Activated T-cell treated with anti-CD3 and anti-CD28 coated beads, Interleukin-2, amount 50 U/mL, for 4 hours (primary cell): Measurements from ENCODE around the gene DGKD. TPM values are rescaled to one million over a fixed set of nuclear protein-coding genes. Genes with fewer than 3 reads are reported as not detected.
"Not testable (repeated sequence)": the region's sequence is repeated elsewhere in the genome, so short reads cannot be mapped to it uniquely, and the experiment has no call there.

Experiments
- ATAC-seq, 2 donors: fragments of 200-7000 bp; cut with Tn5 transposase; one replicate each; pipeline ENCODE4 v1.10.0; 2021
- DNase-seq: peaks from one replicate; pipeline ENCODE4 v3.0.0-alpha.2; 2020
- H3K27me3 Mint-ChIP-seq: one replicate; pipeline ENCODE4 v1.8.0; 2021; ENCODE audit warnings: low read depth, mixed read lengths
- H3K36me3 Mint-ChIP-seq: one replicate; pipeline ENCODE4 v1.8.0; 2022; ENCODE audit warnings: mixed read lengths; ENCODE audit not compliant: insufficient read depth
- H3K4me1 Mint-ChIP-seq: one replicate; pipeline ENCODE4 v1.8.0; 2021; ENCODE audit warnings: low read depth, mixed read lengths
- H3K4me3 Mint-ChIP-seq: one replicate; pipeline ENCODE4 v1.8.0; 2021; ENCODE audit warnings: mild to moderate bottlenecking, moderate library complexity, mixed read lengths
- H3K9me3 Mint-ChIP-seq: one replicate; pipeline ENCODE4 v1.8.0; 2021; ENCODE audit warnings: mixed read lengths
- total RNA-seq, 3 donors: library from RNA; stranded (reverse); gene quantifications; one replicate each; pipeline ENCODE4 v1.2.1, GENCODE V29; 2021

The DGKD gene
- total RNA-seq, 3 donors from 2014 or later, result 38.8 to 44.9 (median 39.3) TPM

DNA sequence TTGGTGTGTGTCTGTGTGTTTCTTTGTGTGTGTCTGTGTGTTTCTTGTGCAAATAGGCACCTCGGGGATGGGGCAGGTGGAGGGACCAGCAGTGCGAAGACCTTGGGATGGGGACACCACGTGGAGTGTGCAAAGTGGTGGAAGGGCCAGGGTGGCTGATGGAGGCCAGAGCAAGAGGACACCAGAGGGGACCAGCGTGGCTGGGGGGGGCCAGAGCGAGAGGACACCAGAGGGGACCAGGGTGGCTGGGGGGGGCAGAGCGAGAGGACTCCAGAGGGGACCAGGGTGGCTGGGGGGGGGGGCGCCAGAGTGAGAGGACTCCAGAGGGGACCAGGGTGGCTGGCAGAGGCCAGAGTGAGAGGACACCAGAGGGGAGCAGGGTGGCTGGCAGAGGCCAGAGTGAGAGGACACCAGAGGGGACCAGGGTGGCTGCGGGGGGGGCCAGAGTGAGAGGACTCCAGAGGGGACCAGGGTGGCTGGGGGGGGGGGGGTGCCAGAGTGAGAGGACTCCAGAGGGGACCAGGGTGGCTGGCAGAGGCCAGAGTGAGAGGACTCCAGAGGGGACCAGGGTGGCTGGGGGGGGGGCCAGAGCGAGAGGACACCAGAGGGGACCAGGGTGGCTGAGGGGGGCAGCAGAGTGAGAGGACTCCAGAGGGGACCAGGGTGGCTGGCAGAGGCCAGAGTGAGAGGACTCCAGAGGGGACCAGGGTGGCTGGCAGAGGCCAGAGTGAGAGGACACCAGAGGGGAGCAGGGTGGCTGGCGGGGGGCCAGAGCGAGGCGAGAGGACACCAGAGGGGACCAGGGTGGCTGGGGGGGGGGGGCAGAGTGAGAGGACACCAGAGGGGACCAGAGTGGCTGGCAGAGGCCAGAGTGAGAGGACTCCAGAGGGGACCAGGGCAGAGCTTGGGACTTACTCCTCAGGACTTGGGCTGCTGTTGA, 42.7 kb downstream of the DGKD start:
- not testable (repeated sequence) for ATAC-seq, H3K4me3 Mint-ChIP-seq, H3K27me3 Mint-ChIP-seq, H3K9me3 Mint-ChIP-seq, DNase-seq
- peaks cover 16% of the 10 kb centered on the region for H3K36me3 Mint-ChIP-seq
- H3K4me1 Mint-ChIP-seq, result peaks cover 45% of the 10 kb centered on the region

DNA sequence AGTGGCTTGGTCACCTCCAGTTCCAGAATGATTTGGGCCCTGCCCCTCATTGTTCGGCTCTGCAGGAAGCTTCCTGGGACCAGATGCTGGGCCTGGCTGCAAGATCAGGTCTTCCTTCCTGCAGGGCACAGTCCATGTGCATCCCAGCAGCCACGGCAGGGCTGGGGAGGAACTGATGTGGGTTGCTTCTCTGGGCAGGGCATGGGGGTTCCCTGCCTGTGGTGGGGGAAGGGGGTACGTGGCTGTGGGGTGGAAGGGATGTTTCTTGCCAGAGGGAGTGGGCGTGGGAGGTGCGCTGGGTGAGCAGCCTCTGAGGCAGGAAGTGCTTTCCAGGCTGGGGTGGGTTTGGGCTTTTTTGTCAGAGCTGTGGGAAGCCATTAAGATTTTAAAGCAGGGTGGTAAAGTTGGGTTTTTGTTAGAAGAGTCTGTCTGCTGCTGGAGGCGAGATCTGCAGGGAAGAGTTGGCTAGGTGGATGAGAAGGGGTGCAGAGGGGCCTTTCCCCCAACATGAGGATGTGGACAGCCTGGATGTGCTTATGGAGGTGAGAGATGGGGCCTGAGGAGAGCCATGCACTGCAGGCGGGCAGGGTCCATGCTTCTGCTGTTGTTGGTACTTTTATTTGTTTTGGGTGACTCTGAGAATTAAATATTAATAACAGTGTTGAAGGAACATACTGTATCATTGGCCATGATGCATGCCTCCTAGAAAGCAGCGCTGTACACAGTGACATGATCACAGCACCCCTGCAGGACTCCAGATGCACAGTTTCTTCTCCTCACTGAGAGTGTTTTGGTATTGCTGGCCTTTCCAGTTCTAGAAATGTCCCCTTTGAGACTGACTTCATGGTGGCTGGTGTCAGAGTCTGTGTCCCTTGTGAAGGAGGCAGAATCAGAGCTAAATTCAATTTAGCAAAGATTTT, 45.3 kb downstream of the DGKD start:
- Mint-ChIP-seq H3K36me3 (peaks cover 16% of the 10 kb centered on the region), H3K4me3 (peak overlapping the region; percentile 2), H3K4me1 (peaks cover 60% of the 10 kb centered on the region), H3K27me3 (no peaks in the 10 kb centered on the region), H3K9me3 (no peaks in the 10 kb centered on the region)
- DNase-seq, result no peak
- peak; percentile 59 to 63 for ATAC-seq

- Mint-ChIP-seq H3K36me3 (peaks cover 12% of the 10 kb centered on the region), H3K9me3 (no peaks in the 10 kb centered on the region), H3K4me3 (peak overlapping the region; percentile 11), H3K4me1 (peaks cover 58% of the 10 kb centered on the region), H3K27me3 (no peaks in the 10 kb centered on the region)
- no peak for DNase-seq
- ATAC-seq, result peak in 1 of 2 donors; percentile 6
Observed at GRCh38 chr2:233400341-233400740, 46.0 kb downstream of the DGKD start.

DNA sequence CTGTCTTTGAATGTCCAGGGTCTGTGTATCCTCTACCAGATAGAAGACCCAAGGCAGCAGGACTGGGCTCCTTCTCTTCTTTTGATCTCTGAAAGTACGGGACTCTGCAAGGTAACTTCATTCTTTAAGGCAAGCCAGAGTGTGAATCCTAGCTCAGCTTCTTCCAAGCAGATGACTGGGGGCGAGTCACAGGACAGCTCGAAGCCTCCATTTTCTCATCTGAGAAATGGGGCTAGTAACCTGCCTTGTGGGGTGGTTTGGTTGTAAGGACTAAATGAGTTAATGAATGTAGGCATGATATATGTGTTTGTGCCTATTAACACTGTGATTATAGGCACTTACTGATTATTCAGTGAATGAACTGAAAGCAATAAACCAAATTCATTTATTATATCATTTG, 46.7 kb downstream of the DGKD start:
- Mint-ChIP-seq H3K27me3 (no peaks in the 10 kb centered on the region), H3K4me1 (peaks cover 53% of the 10 kb centered on the region), H3K4me3 (no peak overlapping the region), H3K36me3 (peaks cover 9% of the 10 kb centered on the region), H3K9me3 (no peaks in the 10 kb centered on the region)
- ATAC-seq, result no peak
- no peak for DNase-seq

- no peaks in the 10 kb centered on the region for H3K27me3 Mint-ChIP-seq
- no peaks in the 10 kb centered on the region for H3K9me3 Mint-ChIP-seq
- H3K4me1 Mint-ChIP-seq, result peaks cover 57% of the 10 kb centered on the region
- DNase-seq, result no peak
- peak in 1 of 2 donors; percentile 10 for ATAC-seq
- H3K4me3 Mint-ChIP-seq, result no peak overlapping the region
- H3K36me3 Mint-ChIP-seq, result peaks cover 2% of the 10 kb centered on the region
Observed at GRCh38 chr2:233402346-233402745, 48.1 kb downstream of the DGKD start.

- DNase-seq (no peak), ATAC-seq (no peak)
- H3K4me1 Mint-ChIP-seq, result peaks cover 56% of the 10 kb centered on the region
- no peak overlapping the region for H3K4me3 Mint-ChIP-seq
- H3K27me3 Mint-ChIP-seq, result no peaks in the 10 kb centered on the region
- H3K9me3 Mint-ChIP-seq, result no peaks in the 10 kb centered on the region
- peaks cover 2% of the 10 kb centered on the region for H3K36me3 Mint-ChIP-seq
Observed at GRCh38 chr2:233402789-233403188, 48.5 kb downstream of the DGKD start.

GRCh38 chr2:233404222-233404621, 49.9 kb downstream of the DGKD start:
- no peaks in the 10 kb centered on the region for H3K9me3 Mint-ChIP-seq
- peaks cover 5% of the 10 kb centered on the region for H3K36me3 Mint-ChIP-seq
- no peaks in the 10 kb centered on the region for H3K27me3 Mint-ChIP-seq
- H3K4me3 Mint-ChIP-seq, result no peak overlapping the region
- peaks cover 61% of the 10 kb centered on the region for H3K4me1 Mint-ChIP-seq
- DNase-seq (peak; percentile 64), ATAC-seq (peak; percentile 47 to 66)

DNA sequence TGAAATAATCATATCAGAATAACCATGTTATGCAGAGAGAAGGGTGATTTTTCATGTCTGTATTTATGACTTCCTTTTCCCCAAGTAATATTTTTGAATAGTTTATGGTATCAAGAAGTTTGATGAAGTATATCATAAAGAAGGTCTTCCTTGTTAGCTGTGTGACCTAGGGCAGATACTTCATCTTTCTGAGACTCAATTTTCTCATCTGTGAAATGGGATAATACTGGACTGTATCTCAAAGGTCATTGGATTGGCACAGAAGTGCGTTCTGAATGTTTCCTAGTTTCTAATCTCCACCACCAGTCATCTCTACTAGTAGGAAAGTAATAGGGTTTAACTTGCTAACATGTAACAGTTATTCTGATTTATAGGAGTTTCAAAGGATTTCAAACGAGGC, 52.6 kb downstream of the DGKD start:
- no peak overlapping the region for H3K4me3 Mint-ChIP-seq
- no peak for DNase-seq
- no peaks in the 10 kb centered on the region for H3K27me3 Mint-ChIP-seq
- peaks cover 6% of the 10 kb centered on the region for H3K9me3 Mint-ChIP-seq
- peaks cover 14% of the 10 kb centered on the region for H3K36me3 Mint-ChIP-seq
- ATAC-seq, result no peak
- peaks cover 69% of the 10 kb centered on the region for H3K4me1 Mint-ChIP-seq

- no peak for DNase-seq
- peaks cover 70% of the 10 kb centered on the region for H3K4me1 Mint-ChIP-seq
- no peak for ATAC-seq
- no peaks in the 10 kb centered on the region for H3K27me3 Mint-ChIP-seq
- H3K4me3 Mint-ChIP-seq, result no peak overlapping the region
- peaks cover 16% of the 10 kb centered on the region for H3K36me3 Mint-ChIP-seq
- peaks cover 10% of the 10 kb centered on the region for H3K9me3 Mint-ChIP-seq
Observed at GRCh38 chr2:233407771-233408181, 53.5 kb downstream of the DGKD start.

DNA sequence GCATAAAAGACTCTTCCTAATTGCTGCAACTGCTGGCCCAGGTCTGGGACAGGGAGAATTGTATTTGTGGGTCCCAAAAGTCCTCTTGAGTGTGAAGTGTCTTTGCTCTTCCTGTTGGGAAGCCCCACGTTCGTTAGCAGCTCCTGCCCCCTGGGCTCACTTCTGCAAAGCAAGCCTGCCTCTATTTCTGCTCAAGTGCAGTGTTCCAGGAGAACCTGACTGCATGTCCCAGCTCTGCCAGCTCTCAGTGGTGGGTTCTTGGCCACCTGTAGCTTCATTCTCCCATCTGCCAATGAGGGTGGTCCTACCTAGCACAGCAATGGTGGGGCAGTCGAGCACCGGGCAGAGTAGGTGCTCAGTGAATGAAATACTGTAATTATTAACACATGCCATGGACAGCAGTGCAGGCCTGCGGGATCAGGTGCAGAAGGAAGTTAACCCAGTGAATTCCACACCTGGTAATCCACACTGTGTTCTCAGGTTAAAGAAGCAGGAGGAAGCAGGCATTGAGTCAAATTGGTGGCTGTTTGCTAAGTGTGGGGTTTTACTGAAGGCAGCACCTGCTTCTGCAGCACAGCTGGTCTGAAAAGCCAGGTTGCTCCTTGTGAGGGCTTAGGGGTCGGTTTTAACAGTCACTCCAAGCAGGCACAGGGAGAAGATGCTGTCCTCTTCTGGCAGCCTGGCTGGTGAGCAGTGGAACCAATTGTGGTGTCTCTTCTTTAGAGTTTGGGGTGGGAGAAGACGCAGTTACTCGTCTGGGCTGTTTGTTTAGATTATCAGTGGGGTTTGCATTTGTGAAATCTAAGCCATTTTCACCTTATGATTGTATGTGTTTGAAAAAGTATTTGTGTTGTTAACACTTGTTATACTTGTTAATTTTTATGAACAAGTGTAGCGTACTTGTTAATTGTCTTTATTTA, 54.3 kb downstream of the DGKD start:
- no peaks in the 10 kb centered on the region for H3K27me3 Mint-ChIP-seq
- ATAC-seq (peak in 1 of 2 donors; percentile 23), DNase-seq (no peak)
- H3K4me3 Mint-ChIP-seq, result no peak overlapping the region
- H3K9me3 Mint-ChIP-seq, result peaks cover 10% of the 10 kb centered on the region
- peaks cover 19% of the 10 kb centered on the region for H3K36me3 Mint-ChIP-seq
- peaks cover 76% of the 10 kb centered on the region for H3K4me1 Mint-ChIP-seq

DNA sequence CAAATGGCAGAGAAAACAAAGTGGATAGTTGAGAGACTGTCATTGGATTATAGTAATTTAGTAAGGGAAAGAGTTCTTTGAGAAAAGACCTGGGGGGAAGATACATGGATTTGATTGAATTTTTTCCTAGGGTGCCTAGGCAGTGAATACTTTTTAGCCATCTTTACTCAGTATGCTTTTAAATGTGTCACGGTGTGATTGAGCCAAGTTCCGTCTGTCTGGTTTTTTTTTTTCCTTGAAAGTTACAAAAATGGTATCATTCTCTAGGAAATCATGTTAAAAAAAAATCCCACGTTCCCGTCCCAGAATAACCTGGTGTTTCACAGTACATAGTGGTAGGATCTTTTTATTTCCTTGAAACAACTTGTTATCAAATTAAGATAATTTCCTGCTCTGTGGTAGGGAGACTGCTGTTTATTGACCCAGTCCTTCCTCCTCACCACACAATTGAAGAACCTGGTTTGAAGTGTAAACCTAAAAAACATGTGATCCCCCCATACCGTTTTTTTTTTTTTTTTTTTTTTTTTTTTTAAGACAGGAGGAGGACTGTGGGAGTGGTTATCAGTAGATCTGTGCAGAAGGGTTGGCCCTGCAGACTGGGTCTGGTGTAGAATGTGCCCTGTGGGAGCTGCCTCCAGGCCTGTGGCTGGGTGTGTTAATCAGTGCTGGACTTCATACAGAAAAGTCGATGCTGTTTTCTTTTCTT, 55.1 kb downstream of the DGKD start:
- Mint-ChIP-seq H3K9me3 (peaks cover 10% of the 10 kb centered on the region), H3K4me3 (peak overlapping the region; percentile 37), H3K27me3 (no peaks in the 10 kb centered on the region), H3K36me3 (peaks cover 19% of the 10 kb centered on the region), H3K4me1 (peaks cover 79% of the 10 kb centered on the region)
- DNase-seq (no peak), ATAC-seq (peak in 1 of 2 donors; percentile 46)

DNA sequence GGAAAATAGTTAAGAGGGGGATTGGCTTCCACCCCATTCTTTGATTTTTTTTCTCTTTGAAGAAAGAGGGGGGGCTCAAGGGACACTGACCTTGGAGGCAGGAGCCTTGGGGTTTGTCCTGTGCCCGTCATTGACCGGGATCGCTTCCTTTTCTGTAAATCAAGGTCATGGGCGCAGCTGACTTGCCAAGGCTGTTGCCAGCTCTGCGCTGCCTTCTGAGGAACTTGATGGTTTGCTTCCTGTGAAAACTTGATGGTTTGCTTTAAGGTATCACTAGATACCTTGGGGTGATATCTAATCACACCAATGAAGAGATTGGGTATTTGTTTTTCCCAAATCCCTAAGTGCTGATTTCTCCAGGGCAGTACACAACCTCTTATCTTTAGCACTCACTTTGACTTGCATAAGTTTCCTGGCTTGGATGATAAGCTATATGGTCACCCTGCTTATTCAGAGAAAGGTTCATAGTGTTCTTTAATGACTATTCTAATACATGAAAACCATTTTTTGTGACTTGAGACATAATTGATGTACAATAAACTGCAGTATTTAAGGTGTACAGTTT, 56.0 kb downstream of the DGKD start:
- peaks cover 23% of the 10 kb centered on the region for H3K36me3 Mint-ChIP-seq
- no peak for DNase-seq
- ATAC-seq, result no peak
- H3K4me3 Mint-ChIP-seq, result peak overlapping the region; percentile 37
- no peaks in the 10 kb centered on the region for H3K27me3 Mint-ChIP-seq
- peaks cover 10% of the 10 kb centered on the region for H3K9me3 Mint-ChIP-seq
- peaks cover 81% of the 10 kb centered on the region for H3K4me1 Mint-ChIP-seq

GRCh38 chr2:233411162-233411561, 56.9 kb downstream of the DGKD start:
- no peak for DNase-seq
- Mint-ChIP-seq H3K36me3 (peaks cover 27% of the 10 kb centered on the region), H3K27me3 (no peaks in the 10 kb centered on the region), H3K4me1 (peaks cover 89% of the 10 kb centered on the region), H3K9me3 (peaks cover 10% of the 10 kb centered on the region), H3K4me3 (no peak overlapping the region)
- no peak for ATAC-seq
